Measurements from ENCODE around the gene TMEM89. TPM values are rescaled to one million over a fixed set of nuclear protein-coding genes. Genes with fewer than 3 reads are reported as not detected.

The TMEM89 gene, protein sequence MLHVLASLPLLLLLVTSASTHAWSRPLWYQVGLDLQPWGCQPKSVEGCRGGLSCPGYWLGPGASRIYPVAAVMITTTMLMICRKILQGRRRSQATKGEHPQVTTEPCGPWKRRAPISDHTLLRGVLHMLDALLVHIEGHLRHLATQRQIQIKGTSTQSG
- total RNA-seq, result not detected in 2 replicates

GRCh38 chr3:48621461-48621869 is at the start of gene TMEM89:
Gene TMEM89, minus strand, starts transcription at chr3:48621769. Its CDS starts 13 bp downstream, at chr3:48621756.

DNA sequence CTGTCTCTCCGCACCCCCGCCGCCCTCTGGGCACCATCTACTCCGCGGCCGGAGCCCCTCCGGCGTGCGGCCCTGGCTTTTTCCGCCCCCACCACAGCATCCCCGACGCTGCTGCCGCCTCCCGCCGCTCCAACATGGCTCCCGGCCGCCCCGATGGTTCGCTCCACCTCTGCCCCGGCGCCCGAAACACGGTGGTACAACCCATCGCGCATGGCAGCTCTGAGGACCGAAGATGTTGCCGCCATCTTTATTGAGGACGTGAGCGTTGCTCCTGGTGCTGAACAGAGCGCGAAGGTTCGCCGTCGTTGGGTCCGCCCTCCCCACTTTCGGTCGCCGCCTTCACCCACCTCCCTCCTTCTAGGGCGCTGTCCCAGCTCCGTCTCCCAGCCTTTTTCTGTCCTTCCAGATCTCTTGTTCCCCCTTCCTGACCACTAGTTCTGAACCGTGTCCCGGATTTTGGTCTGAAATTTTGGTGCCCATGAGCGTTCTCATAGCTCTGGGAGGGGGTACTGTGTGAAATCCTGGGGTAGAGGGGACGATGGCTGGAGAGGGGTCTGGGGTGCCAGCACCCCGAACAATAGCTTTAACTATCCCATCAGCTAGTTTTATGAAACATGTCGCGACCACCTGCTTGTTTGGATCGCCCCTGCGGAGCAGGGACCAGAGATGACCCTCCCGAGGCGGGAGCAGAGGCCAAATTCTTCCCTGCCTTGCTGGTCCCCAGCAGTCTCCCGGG is 41.4 kb upstream of the TMEM89 start, which contains the start of gene CELSR3:
Gene CELSR3 (minus strand): TSS at position 134 of the 736 bp plus-strand sequence. CDS start 252 bp downstream, outside the sequence.

DNA sequence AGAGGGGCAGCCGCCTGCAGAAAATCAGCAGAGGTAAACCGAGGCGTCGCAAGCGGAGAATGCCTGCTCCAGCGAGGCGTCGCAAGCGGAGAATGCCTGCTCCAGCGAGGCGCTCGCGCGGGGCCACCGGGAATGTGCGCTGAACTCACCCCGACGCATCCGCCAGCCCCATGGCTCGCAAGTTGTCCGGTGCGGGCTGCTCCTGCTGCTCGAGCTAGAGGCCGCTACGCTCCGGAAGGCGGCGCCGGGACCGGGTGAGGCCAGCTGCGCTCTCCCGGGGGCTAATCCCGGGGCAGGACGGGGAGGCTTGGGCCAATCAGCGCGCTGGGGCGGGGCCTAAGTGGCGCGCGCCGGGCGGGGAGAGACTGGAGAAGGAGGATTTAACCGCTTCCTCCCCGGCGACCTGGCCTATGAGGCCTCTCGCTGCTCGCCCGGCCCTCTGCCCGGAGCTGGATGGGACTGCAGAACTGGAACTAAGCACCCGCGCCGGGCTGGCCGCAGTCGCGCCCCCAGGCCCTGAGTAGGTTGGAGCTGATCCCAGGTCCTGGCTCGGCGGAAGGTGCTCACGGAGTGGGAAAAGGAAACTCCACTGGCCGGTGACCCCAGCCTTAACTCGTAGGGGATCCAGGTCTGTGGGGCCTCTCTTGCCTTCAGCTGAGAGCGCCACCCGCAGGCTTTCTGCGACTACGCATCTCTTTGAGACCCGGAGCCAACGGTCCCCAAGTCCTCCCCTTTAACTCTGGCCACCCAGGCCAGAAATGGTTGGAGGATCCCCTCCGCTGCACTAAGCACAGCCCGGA is 13.9 kb upstream of the TMEM89 start, which contains the start of gene SLC26A6:
Gene SLC26A6 (minus strand): TSS at position 240 of the 800 bp plus-strand sequence. CDS start 68 bp downstream, at position 172.

DNA sequence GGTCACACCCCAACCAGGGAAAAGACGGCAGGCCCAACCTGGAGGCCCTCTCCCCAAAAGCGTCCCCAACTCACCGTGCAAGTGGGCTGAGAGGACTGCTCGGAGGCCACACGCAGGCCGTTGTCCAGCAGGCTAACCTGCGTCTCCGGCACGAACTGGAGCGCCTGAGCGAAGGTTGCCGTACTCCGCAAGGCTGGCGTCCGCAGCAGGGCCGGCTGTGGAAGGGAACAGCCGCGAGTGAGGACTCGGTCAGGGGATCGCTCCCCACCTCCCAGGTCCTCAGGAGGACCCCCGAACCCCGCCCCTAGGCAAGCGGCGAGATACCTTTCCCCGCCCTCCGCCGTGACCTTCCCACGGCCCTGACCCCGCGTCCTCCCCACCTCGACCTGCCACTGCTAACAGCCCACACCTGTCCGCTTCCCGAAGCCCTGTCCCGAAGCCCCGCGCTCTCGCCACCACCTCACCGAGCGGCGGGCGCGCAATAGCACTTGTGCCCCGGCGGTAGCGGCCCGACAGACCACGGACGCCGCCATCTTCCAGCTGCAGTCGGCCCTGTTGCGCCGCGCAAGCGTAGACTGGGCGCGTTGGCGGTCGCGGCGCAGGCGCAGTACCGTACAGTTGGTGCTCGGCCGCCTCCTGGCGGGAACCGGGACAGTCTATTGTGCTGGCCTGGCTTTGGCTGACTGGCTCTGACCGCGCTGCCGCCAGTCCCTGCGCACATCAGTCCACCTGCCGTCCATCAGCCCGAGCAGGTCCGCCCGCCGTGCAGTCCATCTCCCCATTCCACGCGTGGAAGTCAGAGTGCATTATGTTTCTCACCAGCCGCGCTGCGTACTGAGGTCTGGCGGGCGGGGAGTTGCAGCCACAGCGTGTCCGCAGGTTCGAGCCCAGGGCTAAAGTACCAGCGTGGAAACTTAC is 12.2 kb downstream of the TMEM89 start, which contains the start of gene UQCRC1:
Gene UQCRC1 (minus strand): TSS at position 559 of the 918 bp plus-strand sequence. CDS start 26 bp downstream, at position 533.

GRCh38 chr3:48595075-48595525 is 26.5 kb downstream of the TMEM89 start, which contains the start of gene COL7A1:
Gene COL7A1, minus strand, starts transcription at chr3:48595329. Its CDS starts 170 bp downstream, at chr3:48595159.

Other genes starting within 250 kb of the TMEM89 start
- gene FBXW12, start 249.6 kb downstream of the TMEM89 start, total RNA-seq, result not detected in 2 replicates
- gene PLXNB1, start 191.7 kb downstream of the TMEM89 start, total RNA-seq, result 24.6 and 42.2 TPM in 2 replicates
- gene CCDC51, start 181.7 kb downstream of the TMEM89 start, total RNA-seq, result 19.2 and 26.5 TPM in 2 replicates
- gene TMA7, start 181.5 kb downstream of the TMEM89 start, total RNA-seq, result 315 and 384 TPM in 2 replicates
- gene ATRIP, start 175.0 kb downstream of the TMEM89 start, total RNA-seq, result 2.8 and 4.0 TPM in 2 replicates
- 101 and 102 TPM in 2 replicates for gene SHISA5, start 117.6 kb downstream of the TMEM89 start, total RNA-seq
- 6.0 and 29.4 TPM in 2 replicates for gene PFKFB4, start 65.0 kb downstream of the TMEM89 start, total RNA-seq
- 0.83 and 1.00 TPM in 2 replicates for gene UCN2, start 58.0 kb downstream of the TMEM89 start, total RNA-seq
- gene COL7A1, start 26.4 kb downstream of the TMEM89 start, total RNA-seq, result 31.6 and 46.1 TPM in 2 replicates
- gene UQCRC1, start 12.1 kb downstream of the TMEM89 start, total RNA-seq, result 241 and 286 TPM in 2 replicates
- gene SLC26A6, start 13.7 kb upstream of the TMEM89 start, total RNA-seq, result 28.9 and 31.1 TPM in 2 replicates
- 1.00 and 1.6 TPM in 2 replicates for gene CELSR3, start 41.1 kb upstream of the TMEM89 start, total RNA-seq
- gene NCKIPSD, start 64.1 kb upstream of the TMEM89 start, total RNA-seq, result 9.1 and 9.2 TPM in 2 replicates
- 38.3 and 39.1 TPM in 2 replicates for gene IP6K2, start 95.5 kb upstream of the TMEM89 start, total RNA-seq
- gene PRKAR2A, start 226.1 kb upstream of the TMEM89 start, total RNA-seq, result 20.5 and 25.4 TPM in 2 replicates